Renal cortical epithelial cell (primary cell): ENCODE data around the gene CTSW. TPM values are rescaled to one million over a fixed set of nuclear protein-coding genes. Genes with fewer than 3 reads are reported as not detected.

ENCODE experiments used
- DNase-seq: peaks from one replicate; pipeline ENCODE4 v3.0.0-alpha.2; 2011; ENCODE audit warnings: low read depth
- total RNA-seq: library from RNA; depleted of rRNA; stranded (reverse); fragments of >200 nt; gene quantifications from 2 replicates; pipeline ENCODE4 v1.2.3, GENCODE V29; 2014

CTSW gene
- total RNA-seq, 1 donor from 2014 or later = not detected

- peak; percentile 35 for DNase-seq
These were observed 22.7 kb upstream of the CTSW start for GRCh38 chr11:65856689-65857499.

DNA sequence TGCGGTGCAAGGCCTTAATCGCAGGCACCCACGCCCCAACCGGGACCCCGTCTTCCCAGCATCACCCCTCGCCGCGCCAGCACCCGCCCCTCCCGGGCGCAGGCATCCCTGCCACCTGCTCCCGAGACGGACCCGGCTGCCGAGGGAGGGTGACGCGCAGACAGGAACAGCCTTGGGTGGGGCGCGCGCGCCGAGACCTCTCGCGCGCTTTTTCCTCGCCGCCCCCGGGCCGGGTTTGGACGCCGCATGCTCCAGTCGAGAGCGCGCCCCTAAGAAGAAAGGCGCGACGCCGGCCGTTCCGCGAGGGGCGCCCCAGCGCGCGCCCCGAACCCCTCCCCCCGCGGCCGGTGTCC lies 22.2 kb upstream of the CTSW start:
- DNase-seq = no peak

DNA sequence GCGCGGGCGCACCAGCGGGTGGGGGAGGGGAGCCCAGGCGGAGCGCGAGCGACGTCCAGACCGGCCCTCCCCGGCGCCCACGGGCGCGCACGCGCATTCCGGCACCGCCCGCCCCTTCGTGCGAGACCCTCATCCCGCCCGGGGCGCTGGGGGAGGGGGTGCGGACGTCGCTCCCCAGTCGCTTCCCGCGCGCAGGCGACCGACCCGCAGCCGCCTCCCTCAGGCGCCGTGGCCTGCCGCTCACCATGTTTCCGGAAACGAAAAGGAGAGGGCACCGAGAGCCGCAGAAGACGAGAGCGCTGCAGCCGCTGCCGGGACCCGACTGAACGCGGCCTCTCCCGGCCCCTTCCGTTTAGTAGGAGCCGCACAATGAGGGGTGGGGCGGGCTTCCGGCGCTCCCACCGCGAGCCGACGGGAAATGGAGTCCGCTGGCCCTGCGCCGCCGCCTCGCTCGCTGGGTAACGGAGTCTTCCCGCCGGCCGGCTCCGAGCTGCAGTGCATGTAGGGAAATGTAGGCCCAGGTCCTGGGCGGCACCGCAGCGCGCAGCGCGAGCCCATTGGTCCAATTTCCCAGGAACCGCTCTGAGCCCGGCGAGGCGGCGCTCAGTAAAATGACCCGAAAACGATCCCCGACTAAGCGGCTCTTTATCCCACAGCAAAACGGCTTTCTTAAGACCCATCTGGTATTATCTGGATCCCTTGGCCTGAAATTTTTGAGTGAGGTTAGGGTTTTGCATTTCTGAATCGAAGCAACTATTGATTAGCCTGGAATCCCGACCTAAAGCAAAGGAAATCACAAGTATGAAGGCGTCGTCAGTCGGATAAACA lies 21.6 kb upstream of the CTSW start, which contains the start of gene CFL1:
CFL1 (minus strand) TSS at position 328 of the 828 bp plus-strand sequence; CDS start at position 247, 81 bp downstream.
- DNase-seq = peak; percentile 90

GRCh38 chr11:65858681-65859087 lies 21.0 kb upstream of the CTSW start:
- no peak for DNase-seq

DNA sequence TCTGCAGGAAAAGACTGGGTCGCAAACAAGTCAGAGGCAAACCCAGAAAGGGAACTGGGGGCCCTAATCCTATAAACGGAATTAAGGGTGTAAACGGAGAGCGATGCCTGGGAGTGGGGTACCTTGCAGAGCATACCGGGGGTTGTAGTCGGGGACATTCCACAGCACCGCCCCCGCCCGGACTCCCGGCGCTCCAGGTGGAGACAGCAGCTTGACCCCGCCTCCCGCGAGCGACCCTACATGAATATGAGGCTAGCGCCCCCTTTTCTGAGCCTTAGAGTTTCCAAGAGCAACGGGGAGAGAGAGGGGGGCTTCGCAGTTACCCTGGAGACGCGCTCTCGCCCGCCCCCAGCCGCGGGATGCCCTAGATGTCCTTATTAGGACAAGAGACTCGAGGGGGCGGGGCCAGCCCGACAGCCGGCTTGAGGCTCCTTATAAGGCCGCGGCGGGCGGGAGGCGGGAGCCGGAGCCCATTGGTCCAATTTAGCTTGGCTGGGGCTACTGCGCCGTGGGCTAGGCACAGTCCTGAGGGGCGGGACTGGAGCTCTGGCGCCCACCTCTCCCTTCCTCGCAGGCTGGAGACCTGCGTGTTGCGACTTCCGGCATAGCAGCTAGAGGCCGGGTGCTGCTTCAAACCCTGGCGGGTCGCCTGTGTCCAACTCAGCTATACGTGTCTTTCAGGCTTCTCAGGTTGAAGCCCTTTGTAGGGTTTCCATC lies 20.4 kb upstream of the CTSW start:
- peak; percentile 95 for DNase-seq

- no peak for DNase-seq
These were observed 19.8 kb upstream of the CTSW start for GRCh38 chr11:65859812-65860277.

DNA sequence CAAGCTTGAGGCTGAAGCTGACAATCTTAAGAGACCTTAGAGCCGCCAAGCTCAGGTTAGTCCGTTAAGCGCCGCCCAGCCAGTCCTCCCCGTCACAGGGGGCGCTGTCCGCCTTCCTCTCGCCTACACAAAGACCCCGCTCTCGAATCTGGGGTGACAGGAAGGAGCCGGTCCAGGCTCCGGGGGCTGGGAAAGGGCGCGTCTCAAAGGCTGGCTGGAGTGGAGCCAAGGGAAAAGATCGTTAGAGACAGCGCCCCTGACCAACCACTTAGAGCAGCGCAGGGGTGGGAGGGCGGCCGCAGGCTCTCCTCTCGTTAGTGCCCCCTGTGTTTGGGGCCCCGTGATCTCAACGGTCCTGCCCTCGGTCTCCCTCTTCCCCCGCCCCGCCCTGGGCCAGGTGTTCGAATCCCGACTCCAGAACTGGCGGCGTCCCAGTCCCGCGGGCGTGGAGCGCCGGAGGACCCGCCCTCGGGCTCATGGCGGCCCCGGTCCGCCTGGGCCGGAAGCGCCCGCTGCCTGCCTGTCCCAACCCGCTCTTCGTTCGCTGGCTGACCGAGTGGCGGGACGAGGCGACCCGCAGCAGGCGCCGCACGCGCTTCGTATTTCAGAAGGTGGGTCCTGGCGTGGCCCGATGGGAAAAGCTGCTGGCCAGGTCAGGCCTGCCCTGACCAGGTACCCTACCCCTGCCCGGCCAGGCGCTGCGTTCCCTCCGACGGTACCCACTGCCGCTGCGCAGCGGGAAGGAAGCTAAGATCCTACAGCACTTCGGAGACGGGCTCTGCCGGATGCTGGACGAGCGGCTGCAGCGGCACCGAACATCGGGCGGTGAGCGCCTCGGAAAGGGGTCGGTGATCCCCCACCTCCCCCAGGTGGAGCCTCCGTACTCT lies 19.1 kb upstream of the CTSW start, which contains the start of gene MUS81:
MUS81 (plus strand) TSS at position 156 of the 887 bp plus-strand sequence; CDS start at position 477, 321 bp downstream.
- DNase-seq = peak; percentile 93

DNA sequence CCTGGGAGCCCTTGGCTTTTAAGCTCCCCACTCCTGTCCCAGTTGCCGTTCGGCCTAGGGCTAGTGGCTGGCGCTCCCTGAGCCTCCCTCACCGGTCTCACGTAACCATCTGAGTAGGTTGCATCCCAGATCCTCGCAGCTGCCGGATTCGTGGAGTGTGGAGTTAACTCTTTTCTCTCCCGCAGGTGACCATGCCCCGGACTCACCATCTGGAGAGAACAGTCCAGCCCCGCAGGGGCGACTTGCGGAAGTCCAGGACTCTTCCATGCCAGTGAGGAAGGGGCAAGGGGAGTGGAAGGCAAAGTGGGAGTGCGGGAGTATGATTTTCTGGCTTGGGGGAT lies 18.5 kb upstream of the CTSW start:
- no peak for DNase-seq

DNA sequence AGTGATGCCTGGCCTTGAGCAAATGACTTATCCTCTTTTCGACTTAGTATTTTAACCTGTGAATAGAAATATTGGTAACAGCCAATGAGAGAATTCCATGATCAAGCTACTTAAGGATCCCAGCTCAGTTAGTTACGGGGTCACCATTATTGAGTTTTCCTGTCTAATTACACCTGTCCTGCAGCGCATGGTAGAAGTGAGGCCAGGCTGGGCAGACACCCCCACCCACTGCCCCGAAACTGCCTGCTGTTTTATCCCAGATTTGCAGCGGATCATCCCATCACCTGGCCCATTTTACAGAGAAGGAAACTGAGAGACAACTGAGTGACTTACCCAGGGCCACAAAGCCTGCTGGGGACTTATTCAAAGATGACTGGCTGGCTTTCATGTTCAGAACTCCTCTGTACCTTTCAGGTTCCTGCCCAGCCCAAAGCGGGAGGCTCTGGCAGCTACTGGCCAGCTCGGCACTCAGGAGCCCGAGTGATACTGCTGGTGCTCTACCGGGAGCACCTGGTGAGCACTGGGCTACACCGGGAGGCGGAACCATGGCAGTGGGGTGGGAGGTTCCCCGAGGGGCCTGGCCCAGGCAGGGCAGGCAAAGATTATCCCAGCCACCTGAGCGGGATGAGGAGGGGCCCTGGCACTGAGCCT lies 18.0 kb upstream of the CTSW start:
- no peak for DNase-seq

GRCh38 chr11:65862191-65862735 lies 17.4 kb upstream of the CTSW start:
- no peak for DNase-seq

DNA sequence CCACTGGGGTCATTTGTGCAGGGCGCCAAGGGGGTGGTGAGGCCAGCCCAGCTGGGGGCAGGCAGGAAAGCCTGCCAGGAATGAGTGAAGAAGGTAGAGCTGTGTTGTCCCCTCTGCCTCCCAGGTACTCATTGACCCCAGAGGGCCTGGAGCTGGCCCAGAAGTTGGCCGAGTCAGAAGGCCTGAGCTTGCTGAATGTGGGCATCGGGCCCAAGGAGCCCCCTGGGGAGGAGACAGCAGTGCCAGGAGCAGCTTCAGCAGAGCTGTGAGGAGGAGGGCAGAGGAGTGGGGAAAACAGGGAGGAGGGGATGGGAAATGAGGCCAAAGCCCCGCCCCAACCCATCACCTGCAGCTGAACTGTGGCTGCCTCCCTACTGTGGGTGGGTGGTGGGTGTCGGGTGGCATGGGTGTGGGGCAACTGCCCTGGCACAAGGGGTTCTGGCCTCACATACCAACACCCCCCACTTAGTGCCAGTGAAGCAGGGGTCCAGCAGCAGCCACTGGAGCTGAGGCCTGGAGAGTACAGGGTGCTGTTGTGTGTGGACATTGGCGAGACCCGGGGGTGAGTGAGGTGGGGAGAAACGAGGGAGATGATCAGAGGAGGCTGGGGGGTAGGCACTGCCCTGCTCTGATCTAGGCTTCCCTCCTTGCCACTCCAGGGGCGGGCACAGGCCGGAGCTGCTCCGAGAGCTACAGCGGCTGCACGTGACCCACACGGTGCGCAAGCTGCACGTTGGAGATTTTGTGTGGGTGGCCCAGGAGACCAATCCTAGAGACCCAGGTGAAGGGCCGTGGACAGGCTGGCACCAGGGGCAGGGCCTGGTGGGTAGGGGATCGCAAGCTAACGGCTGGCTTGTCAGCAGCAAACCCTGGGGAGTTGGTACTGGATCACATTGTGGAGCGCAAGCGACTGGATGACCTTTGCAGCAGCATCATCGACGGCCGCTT lies 16.4 kb upstream of the CTSW start:
- no peak for DNase-seq

GRCh38 chr11:65863889-65864705 lies 15.5 kb upstream of the CTSW start:
- DNase-seq = no peak

GRCh38 chr11:65864706-65865471 lies 14.7 kb upstream of the CTSW start:
- DNase-seq = no peak

GRCh38 chr11:65865550-65866172 lies 14.0 kb upstream of the CTSW start:
- no peak for DNase-seq

DNA sequence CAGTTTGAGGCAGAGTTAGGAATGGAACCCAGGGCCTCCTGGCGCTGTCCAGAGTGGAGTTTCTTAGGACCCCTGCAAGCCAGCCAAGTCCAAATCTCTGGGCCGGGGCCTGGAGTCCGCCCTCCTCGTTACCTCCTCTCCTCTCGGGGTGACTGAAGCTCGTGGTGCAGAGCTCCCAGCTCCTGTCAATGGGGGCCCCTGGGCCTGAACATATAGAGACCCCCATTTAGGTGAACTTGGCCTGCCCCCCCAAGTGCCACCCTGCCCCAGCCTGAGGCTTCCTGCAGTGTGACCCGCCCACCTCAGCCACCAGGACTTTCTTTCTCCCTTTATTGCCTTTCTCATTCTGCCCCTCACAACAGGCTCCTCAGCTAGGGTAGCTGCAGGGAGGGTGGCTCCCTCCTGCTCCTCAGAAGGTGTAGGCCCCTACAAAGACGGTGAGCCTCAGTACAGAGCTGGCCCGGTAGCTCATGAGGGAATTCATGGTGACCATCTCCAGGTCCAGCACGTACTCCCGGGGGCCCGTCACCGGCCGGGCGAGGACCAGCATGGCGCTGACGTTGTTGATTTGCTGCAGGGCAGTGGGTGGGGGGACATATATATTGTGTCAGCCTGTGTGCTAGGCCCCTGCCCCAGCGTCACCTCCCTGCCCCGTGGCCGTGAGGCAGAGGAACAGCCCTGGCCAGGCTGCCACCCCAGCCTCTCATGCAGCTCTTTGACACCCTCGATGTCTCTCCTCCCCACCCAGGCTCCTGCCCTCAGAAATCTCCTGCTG lies 12.9 kb upstream of the CTSW start:
- no peak for DNase-seq
